Neural crest cell (in vitro differentiated cells): ENCODE data around the gene FAM174B. TPM values are rescaled to one million over a fixed set of nuclear protein-coding genes. Genes with fewer than 3 reads are reported as not detected.

Experiments used
- DNase-seq: peaks from one replicate; pipeline ENCODE4 v3.0.0; 2021; ENCODE audit warnings: low read depth, mixed read lengths, low spot score
- H3K27ac Mint-ChIP-seq: one replicate; pipeline ENCODE4 v1.8.0; 2021; ENCODE audit warnings: mild to moderate bottlenecking, mixed read lengths; ENCODE audit not compliant: unreplicated experiment
- H3K27me3 Mint-ChIP-seq: 2 replicates; pipeline ENCODE4 v1.8.0; 2021; ENCODE audit warnings: low read depth, mild to moderate bottlenecking, mixed read lengths
- H3K36me3 Mint-ChIP-seq: 2 replicates; pipeline ENCODE4 v1.8.0; 2021; ENCODE audit warnings: low read depth, mild to moderate bottlenecking, mixed read lengths
- H3K4me1 Mint-ChIP-seq: 2 replicates; pipeline ENCODE4 v1.8.0; 2021; ENCODE audit warnings: mixed read lengths
- H3K4me3 Mint-ChIP-seq: one replicate; pipeline ENCODE4 v1.8.0; 2021; ENCODE audit warnings: mild to moderate bottlenecking, mixed read lengths
- H3K9me3 Mint-ChIP-seq: 2 replicates; pipeline ENCODE4 v1.8.0; 2021; ENCODE audit warnings: mixed read lengths
- total RNA-seq: library from RNA; stranded (reverse); gene quantifications from 2 replicates; pipeline ENCODE4 v1.2.1, GENCODE V29; 2021
- TF ChIP-seq, protein P1 (sequence below): fragments of 200-600 bp; sonication (generic); conservative IDR thresholded peaks from 2 replicates; pipeline ENCODE4 v1.5.0; 2021; ENCODE audit warnings: antibody characterized with exemption, mild to moderate bottlenecking

The FAM174B gene
- total RNA-seq, 1 donor from 2014 or later: 12.1 TPM

DNA sequence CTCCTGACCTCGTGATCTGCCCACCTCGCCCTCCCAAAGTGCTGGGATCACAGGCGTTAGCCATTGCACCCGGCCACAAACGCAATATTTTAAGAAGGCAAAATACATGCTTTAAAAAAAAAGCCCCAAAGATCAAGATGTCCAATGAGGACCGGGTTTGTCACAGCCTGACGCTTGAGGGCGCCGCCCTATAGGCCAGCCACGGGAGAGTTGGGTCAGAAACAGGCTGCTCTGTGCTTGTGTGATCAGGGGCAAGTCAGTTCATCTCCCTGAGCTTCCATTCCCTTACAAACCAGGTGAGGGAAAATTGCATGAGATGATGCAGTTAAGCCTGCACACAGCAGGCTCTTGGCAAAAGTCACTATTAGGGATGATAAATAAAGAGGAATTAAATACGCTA lies 23.9 kb downstream of the FAM174B start:
- TF ChIP-seq, protein P1, sequence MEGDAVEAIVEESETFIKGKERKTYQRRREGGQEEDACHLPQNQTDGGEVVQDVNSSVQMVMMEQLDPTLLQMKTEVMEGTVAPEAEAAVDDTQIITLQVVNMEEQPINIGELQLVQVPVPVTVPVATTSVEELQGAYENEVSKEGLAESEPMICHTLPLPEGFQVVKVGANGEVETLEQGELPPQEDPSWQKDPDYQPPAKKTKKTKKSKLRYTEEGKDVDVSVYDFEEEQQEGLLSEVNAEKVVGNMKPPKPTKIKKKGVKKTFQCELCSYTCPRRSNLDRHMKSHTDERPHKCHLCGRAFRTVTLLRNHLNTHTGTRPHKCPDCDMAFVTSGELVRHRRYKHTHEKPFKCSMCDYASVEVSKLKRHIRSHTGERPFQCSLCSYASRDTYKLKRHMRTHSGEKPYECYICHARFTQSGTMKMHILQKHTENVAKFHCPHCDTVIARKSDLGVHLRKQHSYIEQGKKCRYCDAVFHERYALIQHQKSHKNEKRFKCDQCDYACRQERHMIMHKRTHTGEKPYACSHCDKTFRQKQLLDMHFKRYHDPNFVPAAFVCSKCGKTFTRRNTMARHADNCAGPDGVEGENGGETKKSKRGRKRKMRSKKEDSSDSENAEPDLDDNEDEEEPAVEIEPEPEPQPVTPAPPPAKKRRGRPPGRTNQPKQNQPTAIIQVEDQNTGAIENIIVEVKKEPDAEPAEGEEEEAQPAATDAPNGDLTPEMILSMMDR: no peak
- H3K4me1 Mint-ChIP-seq: peaks cover 26% of the 10 kb centered on the region
- no peak overlapping the region for H3K27ac Mint-ChIP-seq
- no peaks in the 10 kb centered on the region for H3K27me3 Mint-ChIP-seq
- DNase-seq: no peak
- H3K4me3 Mint-ChIP-seq: no peak overlapping the region
- peaks cover 9% of the 10 kb centered on the region for H3K36me3 Mint-ChIP-seq
- H3K9me3 Mint-ChIP-seq: peaks cover 5% of the 10 kb centered on the region

DNA sequence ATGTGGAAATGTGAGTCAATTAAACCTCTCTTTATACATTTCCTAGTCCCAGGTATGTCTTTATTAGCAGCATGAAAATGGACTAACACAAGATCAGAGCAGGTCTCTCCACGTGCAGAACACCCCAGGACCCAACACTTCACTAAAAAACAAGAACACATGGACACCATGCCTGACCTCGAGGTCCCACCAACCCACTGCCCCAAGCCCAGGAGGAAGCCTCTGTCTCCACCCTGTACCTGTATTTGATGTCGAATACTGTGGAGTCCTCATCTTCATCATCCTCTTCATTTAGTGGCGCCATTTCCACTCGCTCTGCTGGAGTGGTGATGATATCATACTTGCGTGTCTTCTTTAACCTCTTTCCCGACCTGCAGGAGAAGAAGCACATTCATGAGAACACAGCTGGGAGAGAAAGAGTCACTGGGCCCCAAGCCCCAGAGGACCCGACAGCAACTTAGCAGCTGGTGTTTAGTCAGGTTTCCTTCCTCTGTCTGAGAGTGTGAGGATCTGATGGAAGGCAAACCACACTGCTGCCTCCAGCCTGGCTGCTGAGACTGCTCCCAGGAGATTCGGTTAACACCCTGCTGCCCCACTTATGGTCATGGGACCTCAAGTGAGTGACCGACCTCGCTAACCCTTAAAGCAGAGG lies 25.5 kb downstream of the FAM174B start:
- Mint-ChIP-seq H3K4me3 (no peak overlapping the region), H3K36me3 (peaks cover 9% of the 10 kb centered on the region), H3K27ac (no peak overlapping the region), H3K4me1 (peaks cover 26% of the 10 kb centered on the region), H3K27me3 (no peaks in the 10 kb centered on the region), H3K9me3 (peaks cover 5% of the 10 kb centered on the region)
- TF ChIP-seq, protein P1: no peak
- DNase-seq: no peak

DNA sequence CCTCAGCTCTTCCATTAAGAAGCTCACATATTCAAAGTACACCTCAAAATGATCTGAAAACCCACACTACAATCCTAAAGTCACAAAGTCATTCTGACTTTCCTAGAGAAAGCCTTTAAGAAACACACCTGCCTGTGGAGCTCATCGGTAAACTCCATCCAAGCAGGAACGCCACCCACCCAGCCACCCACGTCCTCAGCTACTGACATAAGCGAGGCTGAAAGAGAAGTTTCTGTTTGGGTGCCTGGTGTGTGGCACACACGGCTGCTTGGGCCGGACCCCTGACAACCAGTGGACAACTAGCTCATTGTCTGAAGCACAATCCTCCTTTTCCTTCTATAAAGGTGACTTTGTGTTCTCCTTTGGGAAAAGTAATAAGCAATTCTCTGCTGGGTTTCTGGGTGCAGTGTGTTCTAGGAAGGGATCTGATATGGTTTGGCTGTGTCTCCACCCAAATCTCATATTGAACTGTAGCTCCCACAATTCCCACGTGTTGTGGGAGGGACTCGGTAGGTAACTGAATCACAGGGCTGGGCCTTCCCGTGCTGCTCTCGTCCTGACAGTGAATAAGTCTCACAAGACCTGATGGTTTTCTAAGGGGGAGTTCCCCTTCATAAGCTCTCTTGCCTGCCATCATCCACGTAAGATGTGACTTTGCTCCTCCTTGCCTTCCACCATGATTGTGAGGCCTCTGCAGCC lies 26.1 kb downstream of the FAM174B start:
- Mint-ChIP-seq H3K4me1 (peaks cover 26% of the 10 kb centered on the region), H3K27ac (no peak overlapping the region), H3K9me3 (peaks cover 5% of the 10 kb centered on the region), H3K27me3 (no peaks in the 10 kb centered on the region), H3K4me3 (no peak overlapping the region), H3K36me3 (peaks cover 9% of the 10 kb centered on the region)
- TF ChIP-seq, protein P1: no peak
- no peak for DNase-seq

DNA sequence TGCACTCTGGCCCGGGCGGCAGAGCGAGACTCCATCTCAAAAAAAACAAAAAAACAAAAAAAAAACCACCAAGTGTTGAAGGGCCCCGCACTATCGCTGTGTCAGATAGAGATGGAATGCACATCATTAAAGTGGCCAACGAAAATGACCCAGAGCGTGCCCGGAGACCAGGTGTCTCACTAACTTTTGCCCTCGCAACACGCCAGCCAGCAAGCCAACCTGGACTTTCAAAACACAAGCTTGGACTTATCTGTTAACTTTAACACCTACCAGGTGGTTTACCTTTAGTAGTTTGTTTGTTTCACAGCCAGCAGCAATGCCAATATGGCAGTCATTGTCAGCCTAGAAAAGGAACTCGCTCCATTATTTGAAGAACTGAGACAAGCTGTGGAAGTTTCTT lies 28.6 kb downstream of the FAM174B start:
- peaks cover 9% of the 10 kb centered on the region for H3K36me3 Mint-ChIP-seq
- H3K4me3 Mint-ChIP-seq: no peak overlapping the region
- DNase-seq: no peak
- no peaks in the 10 kb centered on the region for H3K27me3 Mint-ChIP-seq
- H3K4me1 Mint-ChIP-seq: peaks cover 38% of the 10 kb centered on the region
- TF ChIP-seq, protein P1: no peak
- H3K9me3 Mint-ChIP-seq: peaks cover 5% of the 10 kb centered on the region
- no peak overlapping the region for H3K27ac Mint-ChIP-seq

DNA sequence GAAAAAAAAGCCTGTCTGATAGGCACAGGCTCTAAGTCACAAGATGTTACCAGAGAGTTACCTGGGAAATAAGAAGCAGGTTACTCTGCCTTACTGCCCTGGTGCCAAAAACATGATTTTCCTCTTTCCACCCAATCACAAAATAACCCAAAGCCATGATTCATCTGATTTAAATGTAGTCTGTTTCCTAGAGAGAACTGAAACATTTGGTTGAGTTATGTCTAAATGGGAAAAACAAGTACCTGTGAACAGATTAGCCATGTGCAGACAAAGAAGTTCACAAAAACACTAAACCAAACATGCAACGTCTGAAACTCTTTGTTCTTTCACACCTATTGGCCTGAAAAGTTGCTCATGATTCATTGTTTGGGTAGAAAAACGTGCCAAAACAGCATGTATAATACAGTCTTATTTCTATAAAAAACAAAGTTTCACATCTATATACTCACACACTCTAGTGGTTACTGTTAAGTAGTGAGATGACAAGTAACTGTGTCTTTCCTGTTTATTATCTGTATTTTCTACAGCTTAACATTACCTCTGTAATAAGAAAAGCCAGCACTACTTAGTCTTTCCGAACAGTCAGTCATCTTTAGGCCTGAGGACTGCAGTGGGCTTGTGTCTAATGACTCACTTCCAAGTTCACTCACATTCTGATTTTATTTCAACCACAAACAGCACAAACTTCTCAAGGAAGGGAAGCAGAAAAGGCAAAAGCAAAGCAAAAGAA lies 30.2 kb downstream of the FAM174B start:
- TF ChIP-seq, protein P1: no peak
- H3K36me3 Mint-ChIP-seq: peaks cover 8% of the 10 kb centered on the region
- peaks cover 5% of the 10 kb centered on the region for H3K9me3 Mint-ChIP-seq
- no peaks in the 10 kb centered on the region for H3K27me3 Mint-ChIP-seq
- no peak overlapping the region for H3K4me3 Mint-ChIP-seq
- H3K4me1 Mint-ChIP-seq: peaks cover 38% of the 10 kb centered on the region
- no peak for DNase-seq
- no peak overlapping the region for H3K27ac Mint-ChIP-seq
